Fibroblast of lung (primary cell): ENCODE results near the gene RGP1. TPM values are rescaled to one million over a fixed set of nuclear protein-coding genes. Genes with fewer than 3 reads are reported as not detected.

Experiments
- DNase-seq, 2 donors: peaks; one replicate each; pipeline versions ENCODE4 v3.0.0 to v3.0.0-alpha.2; 2010; ENCODE audit warnings: low read depth in 2 of 2
- H2AFZ ChIP-seq: 2 replicates; pipeline ENCODE4 v1.5.1; 2012; ENCODE audit warnings: low read length, control low read depth, inconsistent platforms
- H3K27ac ChIP-seq: 2 replicates; pipeline ENCODE4 v1.5.1; 2011; ENCODE audit warnings: low read length, control low read depth; ENCODE audit not compliant: insufficient read depth
- H3K27me3 ChIP-seq: 2 replicates; pipeline ENCODE4 v1.5.1; 2011; ENCODE audit warnings: mild to moderate bottlenecking, low read length; ENCODE audit not compliant: control insufficient read depth, insufficient read depth
- H3K36me3 ChIP-seq: 2 replicates; pipeline ENCODE4 v1.5.1; 2011; ENCODE audit warnings: low read length; ENCODE audit not compliant: control insufficient read depth, insufficient read depth
- H3K4me1 ChIP-seq: 2 replicates; pipeline ENCODE4 v1.5.1; 2011; ENCODE audit warnings: low read length; ENCODE audit not compliant: control insufficient read depth, insufficient read depth; ENCODE audit errors: extremely low read depth
- H3K4me2 ChIP-seq: 2 replicates; pipeline ENCODE4 v1.5.1; 2011; ENCODE audit warnings: low read length, control low read depth; ENCODE audit not compliant: insufficient read depth; ENCODE audit errors: extremely low read depth
- H3K4me3 ChIP-seq, 4 experiments: fragments of 200-600 bp in 1 of 4; sonication (generic) in 1 of 4; replicated peaks in 1 of 4; 2 replicates each; pipeline ENCODE4 v1.5.1; 2011 to 2016; ENCODE audit warnings: low read length in 4 of 4, low read depth in 3 of 4, mild to moderate bottlenecking in 3 of 4, control low read depth in 2 of 4, inconsistent platforms in 1 of 4, mixed read lengths in 1 of 4; ENCODE audit not compliant: insufficient read depth in 1 of 4; ENCODE audit errors: control extremely low read depth in 1 of 4
- H3K79me2 ChIP-seq: 2 replicates; pipeline ENCODE4 v1.5.1; 2012; ENCODE audit warnings: mild to moderate bottlenecking, low read length, inconsistent platforms; ENCODE audit not compliant: control insufficient read depth, insufficient read depth
- H3K9ac ChIP-seq: 2 replicates; pipeline ENCODE4 v1.5.1; 2011; ENCODE audit warnings: mild to moderate bottlenecking, low read length, control low read depth; ENCODE audit not compliant: insufficient read depth
- H3K9me3 ChIP-seq: 2 replicates; pipeline ENCODE4 v1.5.1; 2012; ENCODE audit warnings: low read depth, low read length; ENCODE audit not compliant: control insufficient read depth, insufficient read depth
- H4K20me1 ChIP-seq: 2 replicates; pipeline ENCODE4 v1.5.1; 2011; ENCODE audit warnings: low read length; ENCODE audit not compliant: control insufficient read depth, insufficient read depth; ENCODE audit errors: extremely low read depth
- CTCF ChIP-seq, 2 donors: IDR thresholded peaks in 1 of 2; conservative IDR thresholded peaks in 1 of 2; 1 replicate in 1 of 2; 2 replicates in 1 of 2; pipeline ENCODE4 v1.5.1; 2011 to 2012; ENCODE audit warnings: low read length in 2 of 2, control low read depth in 1 of 2, inconsistent platforms in 1 of 2, low read depth in 1 of 2, mild to moderate bottlenecking in 1 of 2
- EZH2 ChIP-seq: IDR thresholded peaks from 2 replicates; pipeline ENCODE4 v1.5.1; 2012; ENCODE audit warnings: low read length, control low read depth, mild to moderate bottlenecking; ENCODE audit errors: missing control alignments
- polyA plus RNA-seq, 2 donors: library from polyadenylated mRNA; depleted of rRNA in 1 of 2; stranded (reverse) in 1 of 2; unstranded in 1 of 2; fragments of >200 nt; gene quantifications; 2 replicates each; pipeline ENCODE4 v1.2.1, GENCODE V29; 2011 to 2012; ENCODE audit warnings: missing spikeins in 1 of 2
- total RNA-seq: library from RNA; depleted of rRNA; stranded (reverse); fragments of >200 nt; gene quantifications from 2 replicates; pipeline ENCODE4 v1.2.1, GENCODE V29; 2014

The RGP1 gene
- total and polyA plus RNA-seq, 2 donors (not counting 1 experiment from before 2014, with no cell fraction given) = 14.9 to 17.4 TPM

- Histone ChIP-seq H3K27ac (no peak overlapping the region), H3K9me3 (no peaks in the 10 kb centered on the region), H4K20me1 (no peaks in the 10 kb centered on the region), H3K27me3 (peaks cover 17% of the 10 kb centered on the region), H3K4me1 (no peaks in the 10 kb centered on the region), H2AFZ (no peak overlapping the region), H3K4me3 (no peak overlapping the region), H3K9ac (no peak overlapping the region), H3K36me3 (no peaks in the 10 kb centered on the region), H3K79me2 (no peaks in the 10 kb centered on the region), H3K4me2 (no peak overlapping the region)
- DNase-seq = no peak
- TF ChIP-seq EZH2 = no peak
- TF ChIP-seq CTCF (conservative IDR thresholded peaks at IDR 0.05 in 1 of 2, IDR thresholded peaks at IDR 0.05 in 1 of 2; ENCODE audit: low read depth in 1 of 2, low read length in 2 of 2) = no peak
Observed at GRCh38 chr9:35776018-35776417, 26.9 kb downstream of the RGP1 start.

- no peaks in the 10 kb centered on the region for H3K9me3 ChIP-seq
- H3K27me3 ChIP-seq = peaks cover 17% of the 10 kb centered on the region
- no peak overlapping the region for H3K9ac ChIP-seq
- no peaks in the 10 kb centered on the region for H3K4me1 ChIP-seq
- TF ChIP-seq CTCF (conservative IDR thresholded peaks at IDR 0.05 in 1 of 2, IDR thresholded peaks at IDR 0.05 in 1 of 2; ENCODE audit: low read depth in 1 of 2, low read length in 2 of 2) (no peak), EZH2 (no peak)
- H3K4me2 ChIP-seq = no peak overlapping the region
- no peak for DNase-seq
- no peak overlapping the region for H2AFZ ChIP-seq
- H4K20me1 ChIP-seq = no peaks in the 10 kb centered on the region
- no peak overlapping the region for H3K4me3 ChIP-seq
- no peak overlapping the region for H3K27ac ChIP-seq
- H3K36me3 ChIP-seq = no peaks in the 10 kb centered on the region
- no peaks in the 10 kb centered on the region for H3K79me2 ChIP-seq
Observed at GRCh38 chr9:35778496-35778895, 29.4 kb downstream of the RGP1 start.

GRCh38 chr9:35781066-35781465, 32.0 kb downstream of the RGP1 start:
- no peak overlapping the region for H3K4me2 ChIP-seq
- H3K27ac ChIP-seq = no peak overlapping the region
- no peaks in the 10 kb centered on the region for H3K4me1 ChIP-seq
- H3K4me3 ChIP-seq = no peak overlapping the region
- H3K27me3 ChIP-seq = peaks cover 19% of the 10 kb centered on the region
- no peaks in the 10 kb centered on the region for H3K9me3 ChIP-seq
- no peaks in the 10 kb centered on the region for H3K36me3 ChIP-seq
- DNase-seq = no peak
- no peaks in the 10 kb centered on the region for H3K79me2 ChIP-seq
- H4K20me1 ChIP-seq = no peaks in the 10 kb centered on the region
- no peak overlapping the region for H2AFZ ChIP-seq
- no peak overlapping the region for H3K9ac ChIP-seq
- no peak for TF ChIP-seq CTCF (conservative IDR thresholded peaks at IDR 0.05 in 1 of 2, IDR thresholded peaks at IDR 0.05 in 1 of 2; ENCODE audit: low read depth in 1 of 2, low read length in 2 of 2)
- no peak for TF ChIP-seq EZH2
